Type B pancreatic cell (in vitro differentiated cells): Measurements from ENCODE around the gene BCAT1. TPM values are rescaled to one million over a fixed set of nuclear protein-coding genes. Genes with fewer than 3 reads are reported as not detected.
A peak's percentile ranks its signal among the peaks of the same experiment; 100 is the strongest.

Source experiments
- DNase-seq: peaks from one replicate; pipeline ENCODE4 v3.0.0; 2021; ENCODE audit warnings: mixed read lengths; ENCODE audit not compliant: unreplicated experiment; ENCODE audit errors: extremely low spot score
- H3K27ac Mint-ChIP-seq: 2 replicates; pipeline ENCODE4 v1.8.0; 2021; ENCODE audit warnings: mild to moderate bottlenecking, mixed read lengths
- H3K27me3 Mint-ChIP-seq: 2 replicates; pipeline ENCODE4 v1.8.0; 2021; ENCODE audit warnings: mixed read lengths
- H3K36me3 Mint-ChIP-seq: 2 replicates; pipeline ENCODE4 v1.8.0; 2021; ENCODE audit warnings: mixed read lengths
- H3K4me1 Mint-ChIP-seq: one replicate; pipeline ENCODE4 v1.8.0; 2021; ENCODE audit warnings: mixed read lengths; ENCODE audit not compliant: unreplicated experiment
- H3K4me3 Mint-ChIP-seq: 2 replicates; pipeline ENCODE4 v1.8.0; 2021; ENCODE audit warnings: mild to moderate bottlenecking, mixed read lengths
- H3K9me3 Mint-ChIP-seq: 2 replicates; pipeline ENCODE4 v1.8.0; 2021; ENCODE audit warnings: mixed read lengths
- total RNA-seq: library from RNA; stranded (reverse); gene quantifications from 2 replicates; pipeline ENCODE4 v1.2.1, GENCODE V29; 2021; ENCODE audit warnings: low replicate concordance
- TF ChIP-seq, protein P1 (sequence below): fragments of 200-600 bp; sonication (generic); conservative IDR thresholded peaks from 2 replicates; pipeline ENCODE4 v1.5.0; 2021; ENCODE audit warnings: antibody characterized with exemption, mild to moderate bottlenecking

The BCAT1 gene
- total RNA-seq, 1 donor from 2014 or later, result 153 TPM

DNA sequence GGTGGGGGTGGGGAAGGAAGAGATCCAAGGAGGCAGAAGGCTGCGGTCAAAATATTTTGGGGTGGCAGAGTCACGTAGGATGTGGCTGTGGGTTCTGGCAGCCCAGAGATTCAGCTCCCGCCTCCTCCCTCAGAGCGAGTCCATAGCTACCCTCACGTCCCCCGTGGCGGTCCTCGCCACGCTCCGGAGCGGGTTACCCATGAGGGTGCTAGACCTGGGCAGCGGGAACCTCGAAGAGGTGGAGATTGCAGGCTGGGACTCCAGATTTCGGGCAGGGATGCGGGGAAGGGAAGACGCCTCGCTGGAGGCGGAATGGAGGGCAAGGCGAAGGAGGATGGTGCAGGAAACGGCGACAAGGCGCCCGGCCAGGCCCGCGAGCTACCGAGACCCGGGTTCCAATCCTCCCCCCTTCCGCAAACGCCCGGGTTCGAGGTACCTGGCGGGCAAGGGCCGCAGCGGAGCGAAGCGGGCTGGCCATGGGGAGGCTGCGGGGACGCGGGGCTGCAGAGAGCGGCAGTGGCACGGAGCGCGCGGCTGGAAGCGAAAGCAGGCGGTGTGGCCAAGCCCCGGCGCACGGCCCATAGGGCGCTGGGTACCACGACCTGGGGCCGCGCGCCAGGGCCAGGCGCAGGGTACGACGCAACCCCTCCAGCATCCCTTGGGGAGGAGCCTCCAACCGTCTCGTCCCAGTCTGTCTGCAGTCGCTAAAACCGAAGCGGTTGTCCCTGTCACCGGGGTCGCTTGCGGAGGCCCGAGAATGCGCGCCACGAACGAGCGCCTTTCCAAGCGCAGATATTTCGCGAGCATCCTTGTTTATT lies 46.2 kb downstream of the BCAT1 start:
- Mint-ChIP-seq H3K4me3 (peak overlapping the region; percentile 94), H3K4me1 (peaks cover 5% of the 10 kb centered on the region), H3K9me3 (no peaks in the 10 kb centered on the region), H3K36me3 (peaks cover 35% of the 10 kb centered on the region), H3K27ac (peak overlapping the region; percentile 83), H3K27me3 (peaks cover 34% of the 10 kb centered on the region)
- DNase-seq, result no peak
- TF ChIP-seq, protein P1, sequence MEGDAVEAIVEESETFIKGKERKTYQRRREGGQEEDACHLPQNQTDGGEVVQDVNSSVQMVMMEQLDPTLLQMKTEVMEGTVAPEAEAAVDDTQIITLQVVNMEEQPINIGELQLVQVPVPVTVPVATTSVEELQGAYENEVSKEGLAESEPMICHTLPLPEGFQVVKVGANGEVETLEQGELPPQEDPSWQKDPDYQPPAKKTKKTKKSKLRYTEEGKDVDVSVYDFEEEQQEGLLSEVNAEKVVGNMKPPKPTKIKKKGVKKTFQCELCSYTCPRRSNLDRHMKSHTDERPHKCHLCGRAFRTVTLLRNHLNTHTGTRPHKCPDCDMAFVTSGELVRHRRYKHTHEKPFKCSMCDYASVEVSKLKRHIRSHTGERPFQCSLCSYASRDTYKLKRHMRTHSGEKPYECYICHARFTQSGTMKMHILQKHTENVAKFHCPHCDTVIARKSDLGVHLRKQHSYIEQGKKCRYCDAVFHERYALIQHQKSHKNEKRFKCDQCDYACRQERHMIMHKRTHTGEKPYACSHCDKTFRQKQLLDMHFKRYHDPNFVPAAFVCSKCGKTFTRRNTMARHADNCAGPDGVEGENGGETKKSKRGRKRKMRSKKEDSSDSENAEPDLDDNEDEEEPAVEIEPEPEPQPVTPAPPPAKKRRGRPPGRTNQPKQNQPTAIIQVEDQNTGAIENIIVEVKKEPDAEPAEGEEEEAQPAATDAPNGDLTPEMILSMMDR, result no peak

DNA sequence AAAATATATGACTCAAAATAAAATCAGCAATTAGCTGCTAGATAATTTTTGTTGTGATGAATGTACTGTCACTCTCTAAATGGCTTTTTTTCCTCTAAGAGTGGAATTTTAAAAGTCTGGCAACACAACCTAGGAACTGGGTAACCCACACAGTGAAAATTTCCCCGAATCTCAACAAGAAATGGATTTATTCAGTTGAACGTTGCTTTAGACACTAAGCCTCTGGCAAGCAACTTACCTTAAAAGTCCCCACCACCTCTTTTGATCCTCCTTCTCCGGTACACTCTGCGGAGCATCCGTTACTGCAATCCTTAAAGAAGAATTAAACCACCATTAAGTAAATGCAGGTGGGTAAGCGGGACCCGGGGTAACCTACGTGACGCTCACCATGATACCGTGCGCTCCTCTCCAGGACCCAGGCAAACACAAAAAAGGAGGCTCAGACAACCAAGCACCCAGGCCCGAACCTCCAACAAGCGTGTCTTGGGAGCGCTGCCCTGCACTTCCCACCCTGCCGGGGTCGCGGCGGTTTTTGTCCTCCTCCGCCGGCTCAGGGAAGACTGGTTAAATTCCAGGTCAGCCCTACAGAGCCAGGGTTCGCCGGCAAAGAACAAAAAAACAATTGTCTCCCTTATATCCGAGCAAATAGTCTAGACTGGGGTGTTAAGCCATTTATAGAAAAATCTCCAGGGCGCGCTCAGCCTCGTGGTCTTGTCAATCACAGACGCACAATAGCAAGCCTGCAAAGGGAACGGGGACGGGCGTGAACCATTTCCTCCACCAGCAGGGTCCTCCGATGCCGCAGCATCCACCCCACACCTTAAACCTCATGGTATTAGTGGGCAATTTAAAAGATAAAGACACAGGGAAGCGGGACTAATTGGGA lies 47.1 kb downstream of the BCAT1 start:
- Mint-ChIP-seq H3K36me3 (peaks cover 38% of the 10 kb centered on the region), H3K27me3 (peaks cover 34% of the 10 kb centered on the region), H3K4me1 (peaks cover 5% of the 10 kb centered on the region), H3K27ac (peak overlapping the region; percentile 83), H3K9me3 (no peaks in the 10 kb centered on the region), H3K4me3 (peak overlapping the region; percentile 94)
- no peak for DNase-seq
- TF ChIP-seq, protein P1, result no peak

DNA sequence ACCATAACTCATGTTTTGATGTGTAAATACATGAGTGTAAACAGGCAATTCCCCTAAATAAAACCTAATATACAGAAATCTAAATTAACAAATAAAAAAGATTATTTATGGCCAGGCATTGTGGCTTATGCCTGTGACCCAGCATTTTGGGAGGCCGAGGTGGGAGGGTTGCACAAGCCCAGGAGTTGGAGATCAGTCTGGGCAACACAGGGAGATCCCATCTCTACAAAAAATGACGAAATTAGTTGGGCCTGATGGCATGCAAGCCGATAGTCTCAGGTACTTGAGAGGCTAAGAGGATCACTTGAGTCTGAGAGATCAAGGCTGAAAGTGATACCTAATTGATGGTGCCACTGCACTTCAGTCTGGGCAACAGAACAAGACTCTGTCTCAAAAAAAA lies 48.7 kb downstream of the BCAT1 start:
- no peak for DNase-seq
- Mint-ChIP-seq H3K27me3 (peaks cover 34% of the 10 kb centered on the region), H3K9me3 (no peaks in the 10 kb centered on the region), H3K4me3 (peak overlapping the region; percentile 94), H3K36me3 (peaks cover 40% of the 10 kb centered on the region), H3K4me1 (peaks cover 5% of the 10 kb centered on the region), H3K27ac (no peak overlapping the region)
- TF ChIP-seq, protein P1, result no peak

DNA sequence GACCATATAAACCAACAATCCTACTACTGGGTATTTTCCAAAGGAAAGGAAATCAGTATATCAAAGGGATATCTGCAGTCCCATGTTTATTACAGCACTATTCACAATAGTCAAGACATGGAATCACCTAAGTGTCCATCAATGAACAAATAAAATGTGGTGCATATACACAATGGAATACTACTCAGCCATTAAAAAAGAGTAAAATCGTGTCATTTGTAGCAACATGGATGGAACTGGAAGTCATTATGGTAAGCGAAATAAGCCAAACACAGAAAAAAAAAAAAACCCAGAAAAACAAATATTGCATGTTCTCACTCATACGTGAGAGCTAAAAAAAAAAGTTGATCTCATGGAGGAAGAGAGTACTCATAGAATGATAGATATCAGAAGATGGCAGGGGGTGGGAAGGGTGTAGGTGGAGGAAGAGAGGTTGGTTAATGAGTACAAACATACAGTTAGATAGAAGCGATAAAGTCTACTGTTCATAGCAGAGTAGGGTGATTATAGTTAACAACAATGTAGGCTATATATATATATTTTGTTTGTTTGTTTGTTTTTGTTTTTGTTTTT lies 49.3 kb downstream of the BCAT1 start:
- Mint-ChIP-seq H3K4me3 (peak overlapping the region; percentile 68), H3K27ac (peak overlapping the region; percentile 21), H3K27me3 (peaks cover 34% of the 10 kb centered on the region), H3K36me3 (peaks cover 40% of the 10 kb centered on the region), H3K4me1 (peaks cover 9% of the 10 kb centered on the region), H3K9me3 (no peaks in the 10 kb centered on the region)
- DNase-seq, result no peak
- TF ChIP-seq, protein P1, result no peak

DNA sequence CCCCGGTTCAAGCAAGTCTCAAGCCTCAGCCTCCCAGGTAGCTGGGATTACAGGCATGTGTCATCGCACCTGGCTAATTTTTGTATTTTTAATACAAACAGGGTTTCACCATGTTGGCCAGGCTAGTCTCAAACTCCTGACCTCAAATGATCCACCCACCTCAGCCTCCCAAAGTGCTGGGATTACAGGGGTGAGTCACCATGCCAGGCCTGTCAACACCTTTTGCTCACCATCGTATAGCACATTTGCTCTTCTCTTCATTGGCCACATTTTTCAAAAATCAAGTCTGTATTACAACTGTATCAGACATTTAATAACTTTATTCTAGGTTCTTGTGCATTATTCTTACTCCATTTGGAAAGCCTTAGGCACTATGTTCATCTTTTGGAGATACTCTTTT lies 50.3 kb downstream of the BCAT1 start:
- peak overlapping the region; percentile 33 for H3K4me3 Mint-ChIP-seq
- H3K27me3 Mint-ChIP-seq, result peaks cover 31% of the 10 kb centered on the region
- H3K27ac Mint-ChIP-seq, result no peak overlapping the region
- peaks cover 7% of the 10 kb centered on the region for H3K4me1 Mint-ChIP-seq
- peaks cover 36% of the 10 kb centered on the region for H3K36me3 Mint-ChIP-seq
- DNase-seq, result no peak
- H3K9me3 Mint-ChIP-seq, result no peaks in the 10 kb centered on the region
- TF ChIP-seq, protein P1, result no peak
